Osteocyte (in vitro differentiated cells): ENCODE measurements around the gene TAF1C. TPM values are rescaled to one million over a fixed set of nuclear protein-coding genes. Genes with fewer than 3 reads are reported as not detected.
"Not testable (repeated sequence)": the region's sequence is repeated elsewhere in the genome, so short reads cannot be mapped to it uniquely, and the experiment has no call there.

Experiments
- DNase-seq: peaks from one replicate; pipeline ENCODE4 v3.0.0; 2021; ENCODE audit warnings: mixed read lengths; ENCODE audit not compliant: unreplicated experiment; ENCODE audit errors: extremely low spot score
- H3K27ac Mint-ChIP-seq: one replicate; pipeline ENCODE4 v1.8.0; 2021; ENCODE audit warnings: mild to moderate bottlenecking, mixed read lengths; ENCODE audit not compliant: unreplicated experiment
- H3K27me3 Mint-ChIP-seq: one replicate; pipeline ENCODE4 v1.8.0; 2021; ENCODE audit warnings: mixed read lengths; ENCODE audit not compliant: unreplicated experiment
- H3K36me3 Mint-ChIP-seq: one replicate; pipeline ENCODE4 v1.8.0; 2021; ENCODE audit warnings: mixed read lengths; ENCODE audit not compliant: unreplicated experiment
- H3K4me1 Mint-ChIP-seq: one replicate; pipeline ENCODE4 v1.8.0; 2021; ENCODE audit warnings: mixed read lengths; ENCODE audit not compliant: unreplicated experiment
- H3K4me3 Mint-ChIP-seq: one replicate; pipeline ENCODE4 v1.8.0; 2021; ENCODE audit warnings: mild to moderate bottlenecking, moderate library complexity, mixed read lengths; ENCODE audit not compliant: unreplicated experiment
- H3K9me3 Mint-ChIP-seq: one replicate; pipeline ENCODE4 v1.8.0; 2021; ENCODE audit warnings: mixed read lengths; ENCODE audit not compliant: unreplicated experiment
- total RNA-seq: library from RNA; stranded (reverse); gene quantifications from 2 replicates; pipeline ENCODE4 v1.2.1, GENCODE V29; 2021
- TF ChIP-seq, protein P1 (sequence below): fragments of 200-600 bp; sonication (generic); IDR thresholded peaks from 2 replicates; pipeline ENCODE4 v1.5.0; 2021; ENCODE audit warnings: antibody characterized with exemption, mild to moderate bottlenecking, moderate library complexity

Gene TAF1C
- total RNA-seq, 1 donor from 2014 or later = 47.9 TPM

DNA sequence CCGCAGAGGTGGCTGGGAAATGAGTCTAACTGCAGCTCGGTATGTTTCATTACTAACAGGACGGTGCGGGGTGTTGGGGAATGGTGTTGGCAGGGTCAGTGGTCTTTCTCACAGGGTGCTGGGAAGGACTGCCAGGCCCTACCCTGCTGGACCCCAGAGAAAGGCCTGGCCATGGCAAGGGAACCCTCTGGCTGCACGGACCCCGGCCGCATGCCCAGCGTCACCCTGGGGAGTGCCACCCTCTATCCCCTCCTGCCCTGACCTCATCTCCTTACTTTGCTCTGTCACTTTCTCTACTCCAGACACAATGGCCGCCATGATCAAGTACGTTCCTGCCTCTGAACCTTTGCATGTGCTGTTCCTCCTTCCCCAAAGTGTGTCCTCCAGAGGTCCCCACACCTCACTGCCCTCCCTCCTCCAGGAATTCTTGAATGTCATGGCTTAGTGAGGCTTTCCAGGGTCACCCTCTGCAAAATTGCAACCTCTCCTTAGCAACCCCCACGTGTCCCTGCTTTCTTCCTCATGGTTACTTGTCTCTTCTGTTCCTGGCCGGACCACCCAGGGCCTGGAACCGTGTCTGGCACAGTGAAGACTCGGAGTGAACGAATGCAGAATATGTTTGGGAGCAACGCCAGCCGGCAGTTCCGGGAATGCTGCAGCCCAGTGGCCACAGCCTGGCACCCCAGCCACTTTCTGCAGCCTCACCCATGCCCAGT, 19.3 kb upstream of the TAF1C start:
- TF ChIP-seq, protein P1, sequence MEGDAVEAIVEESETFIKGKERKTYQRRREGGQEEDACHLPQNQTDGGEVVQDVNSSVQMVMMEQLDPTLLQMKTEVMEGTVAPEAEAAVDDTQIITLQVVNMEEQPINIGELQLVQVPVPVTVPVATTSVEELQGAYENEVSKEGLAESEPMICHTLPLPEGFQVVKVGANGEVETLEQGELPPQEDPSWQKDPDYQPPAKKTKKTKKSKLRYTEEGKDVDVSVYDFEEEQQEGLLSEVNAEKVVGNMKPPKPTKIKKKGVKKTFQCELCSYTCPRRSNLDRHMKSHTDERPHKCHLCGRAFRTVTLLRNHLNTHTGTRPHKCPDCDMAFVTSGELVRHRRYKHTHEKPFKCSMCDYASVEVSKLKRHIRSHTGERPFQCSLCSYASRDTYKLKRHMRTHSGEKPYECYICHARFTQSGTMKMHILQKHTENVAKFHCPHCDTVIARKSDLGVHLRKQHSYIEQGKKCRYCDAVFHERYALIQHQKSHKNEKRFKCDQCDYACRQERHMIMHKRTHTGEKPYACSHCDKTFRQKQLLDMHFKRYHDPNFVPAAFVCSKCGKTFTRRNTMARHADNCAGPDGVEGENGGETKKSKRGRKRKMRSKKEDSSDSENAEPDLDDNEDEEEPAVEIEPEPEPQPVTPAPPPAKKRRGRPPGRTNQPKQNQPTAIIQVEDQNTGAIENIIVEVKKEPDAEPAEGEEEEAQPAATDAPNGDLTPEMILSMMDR = no peak
- Mint-ChIP-seq H3K4me3 (no peak overlapping the region), H3K4me1 (no peaks in the 10 kb centered on the region), H3K36me3 (no peaks in the 10 kb centered on the region), H3K27ac (no peak overlapping the region), H3K9me3 (no peaks in the 10 kb centered on the region), H3K27me3 (peaks cover 45% of the 10 kb centered on the region)
- DNase-seq = no peak

DNA sequence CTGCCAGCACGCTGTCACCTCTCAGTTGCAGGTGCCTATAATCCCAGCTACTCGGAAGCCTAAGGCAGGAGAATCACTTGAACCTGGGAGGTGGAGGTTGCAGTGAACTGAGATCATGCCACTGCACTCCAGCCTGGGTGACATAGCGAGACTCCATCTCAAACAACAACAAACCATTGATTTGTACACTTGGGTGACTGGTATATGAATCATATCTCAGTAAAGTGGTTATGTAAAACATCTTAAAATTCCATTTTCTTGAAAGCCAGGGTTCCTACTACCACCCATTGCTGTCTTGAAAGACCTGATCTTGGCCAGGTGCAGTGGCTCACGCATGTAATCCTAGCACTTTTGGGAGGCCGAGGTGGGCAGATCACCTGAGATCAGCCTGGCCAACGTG, 18.3 kb upstream of the TAF1C start:
- H3K36me3 Mint-ChIP-seq, H3K9me3 Mint-ChIP-seq, DNase-seq, H3K4me1 Mint-ChIP-seq, H3K4me3 Mint-ChIP-seq, H3K27ac Mint-ChIP-seq: not testable (repeated sequence)
- H3K27me3 Mint-ChIP-seq = peaks cover 52% of the 10 kb centered on the region

DNA sequence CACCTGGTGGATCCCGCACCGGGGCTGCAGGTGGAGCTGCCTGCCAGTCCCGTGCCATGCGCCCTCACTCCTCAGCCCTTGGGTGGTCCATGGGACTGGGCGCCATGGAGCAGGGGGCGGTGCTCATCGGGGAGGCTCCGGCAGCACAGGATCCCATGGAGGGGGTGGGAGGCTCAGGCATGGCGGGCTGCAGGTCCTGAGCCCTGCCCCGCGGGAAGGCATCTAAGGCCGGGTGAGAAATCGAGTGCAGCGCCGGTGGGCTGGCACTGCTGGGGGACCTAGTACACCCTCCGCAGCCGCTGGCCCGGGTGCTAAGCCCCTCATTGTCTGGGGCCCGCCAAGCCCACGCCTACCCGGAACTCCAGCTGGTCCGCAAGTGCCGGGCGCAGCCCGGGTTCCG, 17.7 kb upstream of the TAF1C start:
- H3K9me3 Mint-ChIP-seq, H3K4me1 Mint-ChIP-seq, H3K36me3 Mint-ChIP-seq, H3K27ac Mint-ChIP-seq, DNase-seq, H3K4me3 Mint-ChIP-seq: not testable (repeated sequence)
- H3K27me3 Mint-ChIP-seq = peaks cover 58% of the 10 kb centered on the region

DNA sequence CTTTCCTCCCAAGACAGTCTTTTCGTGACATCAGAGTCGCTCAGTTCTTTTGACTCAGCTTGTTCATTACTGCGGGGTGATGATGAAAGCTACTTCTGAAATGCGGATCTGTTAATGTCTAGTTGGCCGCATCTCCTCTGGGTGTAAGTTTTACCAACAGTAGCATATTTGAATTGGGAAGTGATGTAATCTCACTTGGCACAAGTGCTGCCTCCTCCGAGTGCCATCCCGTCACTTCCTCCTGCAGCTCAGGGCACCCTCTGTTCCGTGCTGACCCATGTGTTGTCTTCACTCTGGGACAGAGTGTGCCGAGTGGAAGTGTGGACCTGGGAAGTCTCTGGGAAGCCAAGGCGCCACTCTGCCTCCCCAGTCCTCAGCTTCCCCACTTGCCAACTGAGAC, 13.0 kb upstream of the TAF1C start:
- peaks cover 9% of the 10 kb centered on the region for H3K4me1 Mint-ChIP-seq
- H3K9me3 Mint-ChIP-seq = no peaks in the 10 kb centered on the region
- DNase-seq = no peak
- no peaks in the 10 kb centered on the region for H3K36me3 Mint-ChIP-seq
- H3K4me3 Mint-ChIP-seq = no peak overlapping the region
- no peak overlapping the region for H3K27ac Mint-ChIP-seq
- TF ChIP-seq, protein P1 = no peak
- H3K27me3 Mint-ChIP-seq = peaks cover 35% of the 10 kb centered on the region

DNA sequence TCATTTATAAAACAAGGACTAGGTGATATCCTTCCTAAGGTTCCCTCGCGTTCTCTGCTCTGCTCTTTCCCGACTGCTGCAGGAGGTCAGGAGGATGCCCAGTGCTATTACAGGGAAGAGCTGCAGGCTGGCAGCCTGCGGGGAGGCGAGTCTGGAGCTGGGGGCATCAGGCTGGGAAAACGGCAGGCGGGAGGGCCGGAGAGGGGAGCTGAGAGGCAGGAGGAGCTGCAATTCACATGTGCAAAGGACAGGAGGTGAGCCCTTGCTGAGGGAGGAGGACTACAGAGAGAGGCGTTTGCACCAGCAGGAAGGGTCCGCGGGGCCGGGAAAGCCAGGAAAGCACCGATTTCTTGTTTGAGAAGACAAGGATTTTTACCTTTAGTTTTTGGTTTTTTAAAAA, 12.2 kb upstream of the TAF1C start:
- Mint-ChIP-seq H3K36me3 (no peaks in the 10 kb centered on the region), H3K27me3 (peaks cover 42% of the 10 kb centered on the region), H3K27ac (no peak overlapping the region), H3K9me3 (no peaks in the 10 kb centered on the region), H3K4me1 (peaks cover 9% of the 10 kb centered on the region), H3K4me3 (no peak overlapping the region)
- DNase-seq = no peak
- TF ChIP-seq, protein P1 = no peak

DNA sequence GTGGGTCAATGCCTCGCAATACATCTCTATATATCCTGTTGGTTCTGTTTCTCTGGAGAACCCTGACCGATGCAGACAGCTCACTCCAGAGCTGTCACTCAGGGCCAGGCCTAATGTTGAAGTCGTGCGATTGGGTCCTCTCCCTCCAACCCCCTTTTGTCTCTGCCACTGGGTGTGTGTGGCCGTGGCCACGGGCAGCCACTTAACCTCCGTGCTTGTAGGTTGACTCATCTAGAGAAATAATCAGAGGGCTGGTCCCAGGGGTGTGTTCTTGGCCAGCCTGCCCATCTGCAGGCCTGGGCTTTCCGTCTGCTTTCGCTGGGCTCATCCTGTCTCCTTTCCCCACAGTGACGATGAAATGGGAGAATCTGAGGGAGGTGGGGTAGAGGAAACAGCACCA, 11.5 kb upstream of the TAF1C start:
- Mint-ChIP-seq H3K9me3 (no peaks in the 10 kb centered on the region), H3K4me1 (peaks cover 9% of the 10 kb centered on the region), H3K4me3 (no peak overlapping the region), H3K27me3 (peaks cover 44% of the 10 kb centered on the region), H3K36me3 (no peaks in the 10 kb centered on the region), H3K27ac (no peak overlapping the region)
- peak; percentile 89 for DNase-seq
- TF ChIP-seq, protein P1 = no peak
